ENCODE data around the gene RTTN. TPM values are rescaled to one million over a fixed set of nuclear protein-coding genes. Genes with fewer than 3 reads are reported as not detected.
A peak's percentile ranks its signal among the peaks of the same experiment; 100 is the strongest.

Gene RTTN
- total and polyA plus RNA-seq, 9 of the 15 experiments (the other 6 are each of a cell fraction or from before 2014, with no cell fraction given), result 3.1 to 18.3 (median 10.6) TPM

- no peak for TF ChIP-seq ZNF609 (CRISPR knock-in tag; IDR thresholded peaks at IDR 0.05; ENCODE audit: borderline replicate concordance)
- TF ChIP-seq CBFA2T3 (IDR thresholded peaks at IDR 0.05), result no peak
- TF ChIP-seq ELF1 (tag; IDR thresholded peaks at IDR 0.05), result peak; percentile 73; the same call in 1 of the 2 replicates
- no peak for TF ChIP-seq CGGBP1 (CRISPR knock-in tag; IDR thresholded peaks at IDR 0.05)
- no peak for TF ChIP-seq KDM1A (IDR thresholded peaks at IDR 0.05)
- TF ChIP-seq SMAD1 (IDR thresholded peaks at IDR 0.05; ENCODE audit: low read depth, low read length, partially characterized antibody), result no peak
- TF ChIP-seq PURB (CRISPR knock-in tag; IDR thresholded peaks at IDR 0.05; ENCODE audit: low read depth), result no peak
- no peak for TF ChIP-seq RBM22 (IDR thresholded peaks at IDR 0.05; ENCODE audit: low read depth, low read length, poor library complexity, severe bottlenecking)
- 0 out of 2 replicates have a peak, but pooled peaks have one; percentile 19 for TF ChIP-seq TEAD2 (tag; IDR thresholded peaks at IDR 0.05)
- TF ChIP-seq PRPF4 (IDR thresholded peaks at IDR 0.05; ENCODE audit: insufficient read depth, low read depth, low read length, poor library complexity, severe bottlenecking), result no peak
- TF ChIP-seq ZNF384 (IDR thresholded peaks at IDR 0.05; ENCODE audit: low read depth, low read length), result peak; percentile 45; the same call in 1 of the 2 replicates
- TF ChIP-seq ZNF354B (CRISPR knock-in tag; IDR thresholded peaks at IDR 0.05), result no peak
- TF ChIP-seq ZNF79 (CRISPR knock-in tag; IDR thresholded peaks at IDR 0.05; ENCODE audit: low read depth), result no peak
- TF ChIP-seq ZBTB1 (CRISPR knock-in tag; IDR thresholded peaks at IDR 0.05; ENCODE audit: borderline replicate concordance, low read depth), result no peak
- no peak for TF ChIP-seq HOXB6 (CRISPR knock-in tag; IDR thresholded peaks at IDR 0.05; ENCODE audit: borderline replicate concordance)
- TF ChIP-seq HES1 (IDR thresholded peaks at IDR 0.05; ENCODE audit: low read depth), result no peak
- TF ChIP-seq ZNF184 (CRISPR knock-in tag; IDR thresholded peaks at IDR 0.05), result no peak
- no peak for TF ChIP-seq ZNF174 (CRISPR knock-in tag; IDR thresholded peaks at IDR 0.05)
- peak; percentile 36; the same call in 1 of the 2 replicates for TF ChIP-seq ATF3 (IDR thresholded peaks at IDR 0.05)
- TF ChIP-seq ATF3 (CRISPR knock-in tag; conservative IDR thresholded peaks at IDR 0.05), result 0 out of 2 replicates have a peak, but pooled peaks have one; percentile 55
- no peak for TF ChIP-seq BMI1 (IDR thresholded peaks at IDR 0.05; ENCODE audit: low read length)
Observed at GRCh38 chr18:70205421-70206397, at the start of gene RTTN (continued).
